Peyer's patch (tissue), 4 donors: ENCODE results near the gene GADL1. TPM values are rescaled to one million over a fixed set of nuclear protein-coding genes. Genes with fewer than 3 reads are reported as not detected.

Experiments
- DNase-seq, 3 donors: peaks; one replicate each; pipeline ENCODE4 v3.0.0-alpha.2; 2017 to 2019
- H3K27ac ChIP-seq, 4 donors: fragments of 200-600 bp; sonication (generic); one replicate each; pipeline ENCODE4 v1.5.1; 2016 to 2019
- H3K27me3 ChIP-seq, 2 donors: fragments of 200-600 bp; sonication (generic); one replicate each; pipeline ENCODE4 v1.5.1; 2019
- H3K36me3 ChIP-seq, 3 donors: fragments of 200-600 bp; sonication (generic); one replicate each; pipeline ENCODE4 v1.5.1; 2016 to 2019
- H3K4me1 ChIP-seq, 4 donors: fragments of 200-600 bp; sonication (generic); one replicate each; pipeline ENCODE4 v1.5.1; 2016 to 2019
- H3K4me3 ChIP-seq, 4 donors: fragments of 200-600 bp; sonication (generic); 1 replicate in 3 of 4; 2 replicates in 1 of 4; pipeline ENCODE4 v1.5.1; 2016 to 2019; ENCODE audit warnings: mild to moderate bottlenecking in 1 of 4
- H3K9me3 ChIP-seq, 4 donors: fragments of 200-600 bp; sonication (generic); one replicate each; pipeline ENCODE4 v1.5.1; 2016 to 2019; ENCODE audit warnings: mild to moderate bottlenecking in 1 of 4
- CTCF ChIP-seq, 6 experiments: fragments of 450-650 bp in 4 of 6; fragments of 200-600 bp in 2 of 6; sonication (generic) in 1 of 6; IDR thresholded peaks; one replicate each; pipeline ENCODE4 v1.5.1; 2017 to 2019; ENCODE audit warnings: antibody characterized with exemption in 6 of 6, mild to moderate bottlenecking in 3 of 6, moderate library complexity in 1 of 6
- POLR2A ChIP-seq, 2 donors: fragments of 450-650 bp; IDR thresholded peaks; one replicate each; pipeline ENCODE4 v1.5.1; 2017; ENCODE audit warnings: antibody characterized with exemption in 2 of 2, mild to moderate bottlenecking in 2 of 2, moderate library complexity in 2 of 2
- total RNA-seq, 4 donors: library from RNA; depleted of rRNA; stranded (reverse); fragments of >200 nt; gene quantifications; one replicate each; pipeline ENCODE4 v1.1.0, GENCODE V29; 2016

Gene GADL1
- total RNA-seq, 4 donors from 2014 or later = not detected

- H3K36me3 ChIP-seq = no peaks in the 10 kb centered on the region
- no peaks in the 10 kb centered on the region for H3K4me1 ChIP-seq
- no peak overlapping the region for H3K27ac ChIP-seq
- no peaks in the 10 kb centered on the region for H3K27me3 ChIP-seq
- no peak overlapping the region for H3K4me3 ChIP-seq
- H3K9me3 ChIP-seq = no peaks in the 10 kb centered on the region
- TF ChIP-seq POLR2A (IDR thresholded peaks at IDR 0.05) = no peak
- TF ChIP-seq CTCF (IDR thresholded peaks at IDR 0.05) = no peak
- DNase-seq = no peak
Observed at GRCh38 chr3:30778933-30779332, 115.5 kb downstream of the GADL1 start.

GRCh38 chr3:30777426-30778113, 116.9 kb downstream of the GADL1 start:
- TF ChIP-seq CTCF (IDR thresholded peaks at IDR 0.05) (no peak), POLR2A (IDR thresholded peaks at IDR 0.05) (no peak)
- no peaks in the 10 kb centered on the region for H3K27me3 ChIP-seq
- no peaks in the 10 kb centered on the region for H3K4me1 ChIP-seq
- no peaks in the 10 kb centered on the region for H3K36me3 ChIP-seq
- no peak overlapping the region for H3K4me3 ChIP-seq
- H3K27ac ChIP-seq = no peak overlapping the region
- no peak for DNase-seq
- H3K9me3 ChIP-seq = no peaks in the 10 kb centered on the region

- TF ChIP-seq POLR2A (IDR thresholded peaks at IDR 0.05) (no peak), CTCF (IDR thresholded peaks at IDR 0.05) (no peak)
- DNase-seq = no peak
- Histone ChIP-seq H3K4me1 (no peaks in the 10 kb centered on the region), H3K27me3 (no peaks in the 10 kb centered on the region), H3K9me3 (no peaks in the 10 kb centered on the region), H3K27ac (no peak overlapping the region), H3K4me3 (no peak overlapping the region), H3K36me3 (no peaks in the 10 kb centered on the region)
Observed at GRCh38 chr3:30776186-30776815, 118.2 kb downstream of the GADL1 start.

- H3K36me3 ChIP-seq = no peaks in the 10 kb centered on the region
- no peaks in the 10 kb centered on the region for H3K27me3 ChIP-seq
- no peak for DNase-seq
- no peaks in the 10 kb centered on the region for H3K9me3 ChIP-seq
- no peak overlapping the region for H3K27ac ChIP-seq
- TF ChIP-seq POLR2A (IDR thresholded peaks at IDR 0.05) (no peak), CTCF (IDR thresholded peaks at IDR 0.05) (no peak)
- no peaks in the 10 kb centered on the region for H3K4me1 ChIP-seq
- H3K4me3 ChIP-seq = no peak overlapping the region
Observed at GRCh38 chr3:30775040-30775439, 119.4 kb downstream of the GADL1 start.

- H3K4me1 ChIP-seq = no peaks in the 10 kb centered on the region
- H3K9me3 ChIP-seq = no peaks in the 10 kb centered on the region
- H3K27me3 ChIP-seq = no peaks in the 10 kb centered on the region
- no peak overlapping the region for H3K4me3 ChIP-seq
- no peak for DNase-seq
- H3K36me3 ChIP-seq = no peaks in the 10 kb centered on the region
- no peak overlapping the region for H3K27ac ChIP-seq
- TF ChIP-seq CTCF (IDR thresholded peaks at IDR 0.05) = no peak
- no peak for TF ChIP-seq POLR2A (IDR thresholded peaks at IDR 0.05)
Observed at GRCh38 chr3:30774062-30774461, 120.4 kb downstream of the GADL1 start.
